OCI-LY7 (cell line): ENCODE data around the gene PRKCA. TPM values are rescaled to one million over a fixed set of nuclear protein-coding genes. Genes with fewer than 3 reads are reported as not detected.

ENCODE experiments used
- BruUV-seq: library from RNA; stranded (reverse); fragments of 400-500 nt; replicated peaks from 2 replicates; lab custom pipeline; 2021; lab: Mats Ljungman, UMichigan
- CTCF ChIA-PET: fragments of 300-600 bp; sonication (Branson Sonifier 250); formaldehyde crosslinking; loops from one replicate; lab custom pipeline; 2022; ENCODE audit warnings: antibody characterized with exemption; ENCODE audit not compliant: unreplicated experiment; lab: Charles Lee
- POLR2A ChIA-PET: fragments of 300-600 bp; sonication (Branson Sonifier 250); formaldehyde crosslinking; loops from one replicate; lab custom pipeline; 2022; ENCODE audit warnings: antibody characterized with exemption; lab: Charles Lee
- DNase-seq: peaks from one replicate; pipeline ENCODE4 v3.0.0-alpha.2; 2015; ENCODE audit warnings: low spot score
- H2AFZ ChIP-seq: fragments of 200-600 bp; sonication (generic), shearing (Covaris generic); 2 replicates; pipeline ENCODE4 v1.6.1; 2014; ENCODE audit warnings: mild to moderate bottlenecking, antibody characterized with exemption, low read length, moderate library complexity
- H3K27ac ChIP-seq: fragments of 200-600 bp; sonication (generic); 2 replicates; pipeline ENCODE4 v1.5.1; 2014; ENCODE audit warnings: mixed run types, low read depth, mild to moderate bottlenecking, moderate library complexity, low read length, inconsistent platforms; ENCODE audit not compliant: poor library complexity, severe bottlenecking
- H3K36me3 ChIP-seq: fragments of 200-600 bp; sonication (generic); 2 replicates; pipeline ENCODE4 v1.6.1; 2014; ENCODE audit warnings: mild to moderate bottlenecking, antibody characterized with exemption, low read length, moderate library complexity, mixed read lengths; ENCODE audit not compliant: insufficient read depth
- H3K4me1 ChIP-seq: fragments of 200-600 bp; sonication (generic); 2 replicates; pipeline ENCODE4 v1.5.1; 2014; ENCODE audit warnings: mild to moderate bottlenecking, low read length; ENCODE audit not compliant: insufficient read depth, poor library complexity, severe bottlenecking
- H3K4me2 ChIP-seq: fragments of 200-600 bp; sonication (generic); 2 replicates; pipeline ENCODE4 v1.6.1; 2014; ENCODE audit warnings: mild to moderate bottlenecking, low read length
- H3K4me3 ChIP-seq: fragments of 200-600 bp; sonication (generic); 2 replicates; pipeline ENCODE4 v1.5.1; 2014; ENCODE audit warnings: mild to moderate bottlenecking, low read depth, low read length; ENCODE audit not compliant: poor library complexity, severe bottlenecking
- H3K79me2 ChIP-seq: fragments of 200-600 bp; sonication (generic); 2 replicates; pipeline ENCODE4 v1.6.1; 2016; ENCODE audit warnings: low read depth, mild to moderate bottlenecking, low read length, moderate library complexity, mixed read lengths; ENCODE audit not compliant: insufficient read depth
- H3K9me2 ChIP-seq: fragments of 200-600 bp; sonication (generic); 2 replicates; pipeline ENCODE4 v1.6.1; 2016; ENCODE audit warnings: mild to moderate bottlenecking, low read length, mixed read lengths; ENCODE audit not compliant: insufficient read depth
- H3K9me3 ChIP-seq: fragments of 200-600 bp; sonication (generic); 2 replicates; pipeline ENCODE4 v1.6.1; 2014; ENCODE audit warnings: mild to moderate bottlenecking, mixed run types, low read length, mixed read lengths
- H4K20me1 ChIP-seq: fragments of 200-600 bp; sonication (generic); 2 replicates; pipeline ENCODE4 v1.6.1; 2014; ENCODE audit warnings: mild to moderate bottlenecking, antibody characterized with exemption, low read length, moderate library complexity, mixed read lengths; ENCODE audit not compliant: insufficient read depth
- EZH2phosphoT487 ChIP-seq: fragments of 200-600 bp; sonication (generic); IDR thresholded peaks from 2 replicates; pipeline ENCODE4 v1.6.1; 2018; ENCODE audit warnings: low read depth, borderline replicate concordance, mild to moderate bottlenecking, mixed run types, antibody characterized with exemption, low read length, moderate library complexity, mixed read lengths
- intact Hi-C: fragments of 100-400 bp; cut with micrococcal nuclease; formaldehyde crosslinking; loops from one replicate; pipeline ENCODE4 v1.10.0; 2022; ENCODE audit not compliant: unreplicated experiment
- total RNA-seq, 2 experiments: library from RNA; depleted of rRNA in 1 of 2; stranded (reverse); fragments of >200 nt in 1 of 2; shearing (Covaris generic) in 1 of 2; gene quantifications; 2 replicates each; pipeline ENCODE4 v1.2.3, GENCODE V29; 2014 to 2022
- TF ChIP-seq, protein P1 (sequence below): fragments of 200-600 bp; sonication (generic); conservative IDR thresholded peaks from 2 replicates; pipeline ENCODE4 v1.5.1; 2014; ENCODE audit warnings: mild to moderate bottlenecking, antibody characterized with exemption, low read length, moderate library complexity, mixed read lengths

PRKCA gene
- total RNA-seq, 2 experiments from 2014 or later, result 6.6 to 32.1 TPM

DNA sequence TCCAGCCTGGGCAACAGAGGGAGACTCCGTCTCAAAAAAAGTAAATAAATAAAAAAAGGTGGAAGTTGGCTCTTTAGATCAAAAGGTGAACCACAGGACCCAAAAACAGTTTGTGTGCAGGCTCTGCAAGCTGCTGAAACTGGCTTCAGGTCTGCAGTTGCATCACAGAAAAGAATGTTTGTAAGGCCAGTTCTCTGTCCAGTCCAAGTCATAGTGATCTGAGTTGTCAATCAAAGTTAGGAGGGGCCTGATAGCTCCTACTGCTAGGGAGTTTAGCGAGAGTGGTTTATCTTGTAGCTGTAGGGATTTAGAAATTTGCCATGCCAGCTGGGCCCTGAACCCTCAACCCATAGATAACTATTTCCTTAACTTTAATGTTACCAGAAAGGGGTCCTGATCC lies 431.3 kb downstream of the PRKCA start:
- BruUV-seq, result no TSS peak
- H3K36me3 ChIP-seq, result no peaks in the 10 kb centered on the region
- H3K4me2 ChIP-seq, result no peak overlapping the region

DNA sequence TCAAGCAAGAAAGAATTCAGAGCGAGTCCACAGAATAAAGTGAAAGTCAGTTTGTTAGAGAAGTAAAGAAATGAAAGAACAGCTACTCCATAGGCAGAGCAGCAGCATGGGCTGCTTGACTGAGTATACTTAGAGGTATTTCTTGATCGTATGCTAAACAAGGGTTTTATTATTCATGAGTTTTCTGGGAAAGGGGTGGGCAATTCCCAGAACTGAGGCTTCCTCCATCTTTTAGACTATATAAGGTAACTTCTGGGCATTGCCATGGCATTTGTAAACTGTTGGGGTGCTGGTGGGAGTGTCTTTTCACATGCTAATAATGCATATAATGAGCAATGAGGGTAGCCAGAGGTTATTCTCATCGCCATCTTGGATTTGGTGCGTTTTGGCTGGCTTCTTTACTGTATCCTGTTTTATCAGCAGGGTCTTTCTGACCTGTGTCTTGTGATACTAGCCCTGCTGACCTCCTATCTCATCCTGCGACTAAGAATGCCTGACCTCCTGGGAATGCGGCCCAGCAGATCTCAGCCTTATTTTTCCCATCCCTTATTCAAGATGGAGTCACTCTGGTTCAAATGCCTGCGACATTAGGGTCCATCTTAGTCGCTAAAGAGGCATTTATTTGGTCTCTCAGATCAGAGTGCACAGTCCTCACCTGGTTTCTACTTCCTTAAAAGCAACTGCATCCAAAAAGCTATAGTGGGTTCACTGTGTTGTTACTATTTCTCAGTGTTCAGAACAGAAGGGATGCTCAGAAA lies 432.0 kb downstream of the PRKCA start:
- no peaks in the 10 kb centered on the region for H3K9me2 ChIP-seq
- no peaks in the 10 kb centered on the region for H4K20me1 ChIP-seq
- intact Hi-C loops, result no loop called here
- H3K79me2 ChIP-seq, result no peaks in the 10 kb centered on the region
- BruUV-seq, result no TSS peak
- H3K27ac ChIP-seq, result no peak overlapping the region
- H3K4me1 ChIP-seq, result no peaks in the 10 kb centered on the region
- POLR2A ChIA-PET, result no interaction called here
- TF ChIP-seq, protein P1, sequence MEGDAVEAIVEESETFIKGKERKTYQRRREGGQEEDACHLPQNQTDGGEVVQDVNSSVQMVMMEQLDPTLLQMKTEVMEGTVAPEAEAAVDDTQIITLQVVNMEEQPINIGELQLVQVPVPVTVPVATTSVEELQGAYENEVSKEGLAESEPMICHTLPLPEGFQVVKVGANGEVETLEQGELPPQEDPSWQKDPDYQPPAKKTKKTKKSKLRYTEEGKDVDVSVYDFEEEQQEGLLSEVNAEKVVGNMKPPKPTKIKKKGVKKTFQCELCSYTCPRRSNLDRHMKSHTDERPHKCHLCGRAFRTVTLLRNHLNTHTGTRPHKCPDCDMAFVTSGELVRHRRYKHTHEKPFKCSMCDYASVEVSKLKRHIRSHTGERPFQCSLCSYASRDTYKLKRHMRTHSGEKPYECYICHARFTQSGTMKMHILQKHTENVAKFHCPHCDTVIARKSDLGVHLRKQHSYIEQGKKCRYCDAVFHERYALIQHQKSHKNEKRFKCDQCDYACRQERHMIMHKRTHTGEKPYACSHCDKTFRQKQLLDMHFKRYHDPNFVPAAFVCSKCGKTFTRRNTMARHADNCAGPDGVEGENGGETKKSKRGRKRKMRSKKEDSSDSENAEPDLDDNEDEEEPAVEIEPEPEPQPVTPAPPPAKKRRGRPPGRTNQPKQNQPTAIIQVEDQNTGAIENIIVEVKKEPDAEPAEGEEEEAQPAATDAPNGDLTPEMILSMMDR, result no peak
- TF ChIP-seq EZH2phosphoT487, result no peak
- H3K9me3 ChIP-seq, result no peaks in the 10 kb centered on the region
- no peak overlapping the region for H3K4me3 ChIP-seq
- no peak for DNase-seq
- no peak overlapping the region for H2AFZ ChIP-seq
- H3K4me2 ChIP-seq, result no peak overlapping the region
- no peaks in the 10 kb centered on the region for H3K36me3 ChIP-seq
- CTCF ChIA-PET, result no interaction called here

More for the DNA sequence above, 431.3 kb downstream of the PRKCA start:
- no peaks in the 10 kb centered on the region for H3K4me1 ChIP-seq
- no peak for DNase-seq
- no peak for TF ChIP-seq EZH2phosphoT487
- TF ChIP-seq, protein P1, result no peak
- H3K4me3 ChIP-seq, result no peak overlapping the region
- ChIA-PET CTCF (no interaction called here), POLR2A (interaction anchor here (0.5 kb wide), 1 partner anchor 24 kb away, joined by 3 read pairs; no protein-coding TSS in a partner anchor)
- no peaks in the 10 kb centered on the region for H3K9me2 ChIP-seq
- H4K20me1 ChIP-seq, result no peaks in the 10 kb centered on the region
- no peak overlapping the region for H3K27ac ChIP-seq
- intact Hi-C loops, result no loop called here
- no peaks in the 10 kb centered on the region for H3K79me2 ChIP-seq
- no peaks in the 10 kb centered on the region for H3K9me3 ChIP-seq
- H2AFZ ChIP-seq, result no peak overlapping the region

DNA sequence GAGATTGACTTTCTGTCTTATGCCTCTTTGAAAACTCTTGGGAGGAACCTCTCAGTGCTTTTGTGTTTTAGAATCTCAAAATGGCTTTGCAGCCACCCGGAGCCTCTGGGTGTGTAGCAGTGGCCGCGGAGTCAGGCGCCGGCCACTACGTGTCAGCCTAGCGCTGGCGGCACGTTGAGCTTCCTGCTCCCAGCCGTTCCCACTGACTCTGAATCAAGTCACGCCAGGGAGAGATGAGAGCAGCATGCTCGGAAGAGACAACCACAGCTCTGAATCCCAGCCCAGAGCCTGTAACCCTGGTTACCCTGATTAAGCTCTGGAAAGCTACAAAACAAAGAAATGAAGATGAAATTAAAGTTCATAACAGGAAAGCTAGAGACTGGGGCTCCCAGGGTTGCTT lies 435.1 kb downstream of the PRKCA start:
- no peak overlapping the region for H3K4me3 ChIP-seq
- BruUV-seq, result no TSS peak
- TF ChIP-seq, protein P1, result no peak
- no peak for TF ChIP-seq EZH2phosphoT487
- intact Hi-C loops, result no loop called here
- no peak overlapping the region for H2AFZ ChIP-seq
- DNase-seq, result no peak
- H3K9me3 ChIP-seq, result no peaks in the 10 kb centered on the region
- H3K4me1 ChIP-seq, result no peaks in the 10 kb centered on the region
- no peak overlapping the region for H3K27ac ChIP-seq
- H3K79me2 ChIP-seq, result no peaks in the 10 kb centered on the region
- H3K9me2 ChIP-seq, result no peaks in the 10 kb centered on the region
- H3K36me3 ChIP-seq, result no peaks in the 10 kb centered on the region
- ChIA-PET CTCF (no interaction called here), POLR2A (interaction anchor here (1.1 kb wide), 1 partner anchor 14 kb away, joined by 3 read pairs; no protein-coding TSS in a partner anchor)
- no peaks in the 10 kb centered on the region for H4K20me1 ChIP-seq
- H3K4me2 ChIP-seq, result no peak overlapping the region
